Loucy (cell line): Measurements from ENCODE around the gene SBF2.

Source experiments
- EZH2phosphoT487 ChIP-seq: fragments of 200-600 bp; IDR thresholded peaks from 2 replicates; pipeline ENCODE4 v1.6.1; 2018; ENCODE audit warnings: antibody characterized with exemption, mild to moderate bottlenecking, moderate library complexity, borderline replicate concordance
- TF ChIP-seq, protein P1 (sequence below): fragments of 200-600 bp; sonication (generic); conservative IDR thresholded peaks from 2 replicates; pipeline ENCODE4 v1.5.1; 2014; ENCODE audit warnings: mild to moderate bottlenecking, antibody characterized with exemption, low read length

DNA sequence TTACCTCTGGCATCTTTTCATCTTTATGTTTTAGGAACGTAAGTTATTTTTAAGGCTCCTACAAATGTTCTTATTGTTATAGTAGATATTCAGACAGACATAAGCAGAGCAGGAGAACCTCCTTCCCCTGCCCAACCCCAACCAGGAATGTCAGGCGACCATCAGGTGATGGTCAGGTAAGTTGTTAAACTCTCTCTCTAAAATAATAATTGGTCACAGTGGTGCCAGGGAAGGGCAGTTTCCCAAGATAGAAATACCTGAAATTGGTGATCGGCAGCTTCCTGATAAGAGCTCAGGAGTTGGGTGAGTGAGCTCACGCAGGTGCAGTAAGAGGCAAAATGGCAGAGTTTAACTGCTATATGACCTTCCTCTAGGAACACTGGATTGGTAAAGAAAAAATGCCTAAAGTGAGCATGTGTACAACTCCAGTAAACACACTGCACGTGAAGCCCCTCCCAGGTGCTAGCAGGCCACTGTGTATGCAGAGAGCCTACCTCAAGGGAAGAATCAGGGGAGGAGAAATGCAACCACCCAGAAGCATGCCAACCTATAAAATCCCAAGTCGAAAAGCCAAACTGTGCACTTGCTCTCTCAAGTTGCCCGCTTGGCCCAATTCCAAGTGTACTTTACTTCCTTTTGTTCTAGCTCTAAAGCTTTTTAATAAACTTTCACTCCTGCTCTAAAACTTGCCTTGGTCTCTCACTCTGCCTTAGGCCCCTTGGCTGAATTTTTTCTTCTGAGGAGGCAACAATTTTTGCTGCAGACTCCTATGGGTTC is 273.9 kb downstream of the SBF2 start:
- TF ChIP-seq, protein P1, sequence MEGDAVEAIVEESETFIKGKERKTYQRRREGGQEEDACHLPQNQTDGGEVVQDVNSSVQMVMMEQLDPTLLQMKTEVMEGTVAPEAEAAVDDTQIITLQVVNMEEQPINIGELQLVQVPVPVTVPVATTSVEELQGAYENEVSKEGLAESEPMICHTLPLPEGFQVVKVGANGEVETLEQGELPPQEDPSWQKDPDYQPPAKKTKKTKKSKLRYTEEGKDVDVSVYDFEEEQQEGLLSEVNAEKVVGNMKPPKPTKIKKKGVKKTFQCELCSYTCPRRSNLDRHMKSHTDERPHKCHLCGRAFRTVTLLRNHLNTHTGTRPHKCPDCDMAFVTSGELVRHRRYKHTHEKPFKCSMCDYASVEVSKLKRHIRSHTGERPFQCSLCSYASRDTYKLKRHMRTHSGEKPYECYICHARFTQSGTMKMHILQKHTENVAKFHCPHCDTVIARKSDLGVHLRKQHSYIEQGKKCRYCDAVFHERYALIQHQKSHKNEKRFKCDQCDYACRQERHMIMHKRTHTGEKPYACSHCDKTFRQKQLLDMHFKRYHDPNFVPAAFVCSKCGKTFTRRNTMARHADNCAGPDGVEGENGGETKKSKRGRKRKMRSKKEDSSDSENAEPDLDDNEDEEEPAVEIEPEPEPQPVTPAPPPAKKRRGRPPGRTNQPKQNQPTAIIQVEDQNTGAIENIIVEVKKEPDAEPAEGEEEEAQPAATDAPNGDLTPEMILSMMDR = no peak
- no peak for TF ChIP-seq EZH2phosphoT487
